Measurements from ENCODE around the gene BRD9.

Gene BRD9

GRCh38 chr5:909994-910768, 17.6 kb upstream of the BRD9 start:
- no peaks in the 10 kb centered on the region for H3K9me3 ChIP-seq (ENCODE audit: low read length)
- no peak overlapping the region for H3K4me3 ChIP-seq (ENCODE audit: low read depth, low read length, poor library complexity, severe bottlenecking)
- H3K27ac ChIP-seq (ENCODE audit: low read depth, low read length, poor library complexity, severe bottlenecking): no peak overlapping the region
- H3K36me3 ChIP-seq (ENCODE audit: insufficient read depth, low read length): peaks cover 84% of the 10 kb centered on the region
- no peaks in the 10 kb centered on the region for H4K20me1 ChIP-seq (ENCODE audit: insufficient read depth, low read length)
- no peak overlapping the region for H3K9ac ChIP-seq (ENCODE audit: low read length)
- H2AFZ ChIP-seq (ENCODE audit: low read length): no peak overlapping the region
- no peaks in the 10 kb centered on the region for H3K27me3 ChIP-seq (ENCODE audit: insufficient read depth, low read length)
- H3K4me2 ChIP-seq (ENCODE audit: low read length): no peak overlapping the region
- no peaks in the 10 kb centered on the region for H3K4me1 ChIP-seq (ENCODE audit: insufficient read depth, low read length, severe bottlenecking)
- no peaks in the 10 kb centered on the region for H3K79me2 ChIP-seq (ENCODE audit: insufficient read depth, low read length)
- no peaks in the 10 kb centered on the region for H3F3A ChIP-seq (ENCODE audit: insufficient read depth, low read length)
- H3K9me2 ChIP-seq (ENCODE audit: low read depth, low read length): no peaks in the 10 kb centered on the region
- TF ChIP-seq CTCF (IDR thresholded peaks at IDR 0.05; ENCODE audit: low read length): no peak
- TF ChIP-seq EZH2 (IDR thresholded peaks at IDR 0.05; ENCODE audit: borderline replicate concordance, low read length): no peak

GRCh38 chr5:909086-909485, 16.5 kb upstream of the BRD9 start:
- H2AFZ ChIP-seq (ENCODE audit: low read length): no peak overlapping the region
- H3K9me2 ChIP-seq (ENCODE audit: low read depth, low read length): no peaks in the 10 kb centered on the region
- TF ChIP-seq CTCF (IDR thresholded peaks at IDR 0.05; ENCODE audit: low read length) (no peak), EZH2 (IDR thresholded peaks at IDR 0.05; ENCODE audit: borderline replicate concordance, low read length) (no peak)
- no peaks in the 10 kb centered on the region for H4K20me1 ChIP-seq (ENCODE audit: insufficient read depth, low read length)
- H3K4me2 ChIP-seq (ENCODE audit: low read length): no peak overlapping the region
- no peaks in the 10 kb centered on the region for H3K27me3 ChIP-seq (ENCODE audit: insufficient read depth, low read length)
- H3K4me1 ChIP-seq (ENCODE audit: insufficient read depth, low read length, severe bottlenecking): no peaks in the 10 kb centered on the region
- no peak overlapping the region for H3K9ac ChIP-seq (ENCODE audit: low read length)
- no peaks in the 10 kb centered on the region for H3K9me3 ChIP-seq (ENCODE audit: low read length)
- H3K79me2 ChIP-seq (ENCODE audit: insufficient read depth, low read length): no peaks in the 10 kb centered on the region
- H3F3A ChIP-seq (ENCODE audit: insufficient read depth, low read length): no peaks in the 10 kb centered on the region
- no peak overlapping the region for H3K4me3 ChIP-seq (ENCODE audit: low read depth, low read length, poor library complexity, severe bottlenecking)
- peaks cover 84% of the 10 kb centered on the region for H3K36me3 ChIP-seq (ENCODE audit: insufficient read depth, low read length)
- no peak overlapping the region for H3K27ac ChIP-seq (ENCODE audit: low read depth, low read length, poor library complexity, severe bottlenecking)

GRCh38 chr5:908172-908571, 15.6 kb upstream of the BRD9 start:
- H3K9me3 ChIP-seq (ENCODE audit: low read length): no peaks in the 10 kb centered on the region
- no peak overlapping the region for H2AFZ ChIP-seq (ENCODE audit: low read length)
- H3K4me2 ChIP-seq (ENCODE audit: low read length): no peak overlapping the region
- no peaks in the 10 kb centered on the region for H3K27me3 ChIP-seq (ENCODE audit: insufficient read depth, low read length)
- H3F3A ChIP-seq (ENCODE audit: insufficient read depth, low read length): no peaks in the 10 kb centered on the region
- H3K9ac ChIP-seq (ENCODE audit: low read length): no peak overlapping the region
- H3K27ac ChIP-seq (ENCODE audit: low read depth, low read length, poor library complexity, severe bottlenecking): no peak overlapping the region
- peaks cover 83% of the 10 kb centered on the region for H3K36me3 ChIP-seq (ENCODE audit: insufficient read depth, low read length)
- TF ChIP-seq EZH2 (IDR thresholded peaks at IDR 0.05; ENCODE audit: borderline replicate concordance, low read length) (no peak), CTCF (IDR thresholded peaks at IDR 0.05; ENCODE audit: low read length) (no peak)
- H3K79me2 ChIP-seq (ENCODE audit: insufficient read depth, low read length): no peaks in the 10 kb centered on the region
- H3K9me2 ChIP-seq (ENCODE audit: low read depth, low read length): no peaks in the 10 kb centered on the region
- no peaks in the 10 kb centered on the region for H4K20me1 ChIP-seq (ENCODE audit: insufficient read depth, low read length)
- no peaks in the 10 kb centered on the region for H3K4me1 ChIP-seq (ENCODE audit: insufficient read depth, low read length, severe bottlenecking)
- H3K4me3 ChIP-seq (ENCODE audit: low read depth, low read length, poor library complexity, severe bottlenecking): no peak overlapping the region
